DND-41 (cell line): Measurements from ENCODE around the gene TTC13.

Source experiments
- CTCF ChIP-seq: IDR thresholded peaks from 2 replicates; pipeline ENCODE4 v1.5.1; 2012; ENCODE audit warnings: borderline replicate concordance, low read length, moderate library complexity, mild to moderate bottlenecking; ENCODE audit not compliant: poor library complexity, severe bottlenecking; ENCODE audit errors: extremely low read depth
- EZH2 ChIP-seq: IDR thresholded peaks from 3 replicates; pipeline ENCODE4 v1.6.1; 2012; ENCODE audit warnings: borderline replicate concordance, low read depth, mild to moderate bottlenecking, moderate library complexity, low read length, inconsistent platforms; ENCODE audit not compliant: severe bottlenecking

GRCh38 chr1:231011360-231011759, 32.7 kb upstream of the TTC13 start:
- no peak for TF ChIP-seq CTCF
- TF ChIP-seq EZH2: no peak
